Liver (tissue), 9 donors: Measurements from ENCODE around the gene C1QA. TPM values are rescaled to one million over a fixed set of nuclear protein-coding genes. Genes with fewer than 3 reads are reported as not detected.
"Not testable (repeated sequence)": the region's sequence is repeated elsewhere in the genome, so short reads cannot be mapped to it uniquely, and the experiment has no call there.

Source experiments
- DNase-seq: peaks from one replicate; pipeline ENCODE4 v3.0.0-alpha.2; 2017; ENCODE audit warnings: low spot score
- H3K27ac ChIP-seq, 2 donors: one replicate each; pipeline ENCODE4 v1.7.0; 2013; ENCODE audit warnings: inconsistent platforms in 2 of 2, low read length in 2 of 2, control low read depth in 1 of 2, low read depth in 1 of 2, mild to moderate bottlenecking in 1 of 2
- H3K27me3 ChIP-seq, 4 donors: one replicate each; pipeline versions ENCODE4 v1.6.1 to v1.7.0; 2013; ENCODE audit warnings: low read length in 3 of 4, inconsistent platforms in 1 of 4, mild to moderate bottlenecking in 1 of 4, moderate library complexity in 1 of 4; ENCODE audit not compliant: control insufficient read depth in 4 of 4, insufficient read depth in 4 of 4
- H3K36me3 ChIP-seq, 4 donors: one replicate each; pipeline versions ENCODE4 v1.6.1 to v1.7.0; 2013; ENCODE audit warnings: low read length in 3 of 4, mild to moderate bottlenecking in 3 of 4, low read depth in 1 of 4, moderate library complexity in 1 of 4; ENCODE audit not compliant: control insufficient read depth in 4 of 4, insufficient read depth in 3 of 4
- H3K4me1 ChIP-seq, 4 donors: one replicate each; pipeline versions ENCODE4 v1.6.1 to v1.7.0; 2013; ENCODE audit warnings: low read length in 3 of 4, mild to moderate bottlenecking in 3 of 4, moderate library complexity in 1 of 4; ENCODE audit not compliant: control insufficient read depth in 4 of 4, insufficient read depth in 4 of 4
- H3K4me3 ChIP-seq, 3 donors: one replicate each; pipeline versions ENCODE4 v1.6.1 to v1.7.0; 2013; ENCODE audit warnings: low read length in 3 of 3, control low read depth in 1 of 3, low read depth in 1 of 3, mild to moderate bottlenecking in 1 of 3
- H3K9ac ChIP-seq, 2 donors: one replicate each; pipeline ENCODE4 v1.7.0; 2013; ENCODE audit warnings: low read length in 2 of 2, mild to moderate bottlenecking in 2 of 2, moderate library complexity in 2 of 2, control low read depth in 1 of 2, low read depth in 1 of 2
- H3K9me3 ChIP-seq, 4 donors: one replicate each; pipeline versions ENCODE4 v1.6.1 to v1.7.0; 2013; ENCODE audit warnings: low read length in 3 of 4; ENCODE audit not compliant: control insufficient read depth in 4 of 4
- CTCF ChIP-seq: fragments of 150-350 bp; IDR thresholded peaks from 2 replicates; pipeline ENCODE4 v1.5.1; 2017; ENCODE audit warnings: improper control_type of control experiment, low read depth, low read length; ENCODE audit not compliant: missing input control
- EGR1 ChIP-seq, 2 donors: IDR thresholded peaks; 2 replicates each; pipeline ENCODE4 v1.6.1; 2016 to 2018; ENCODE audit warnings: antibody characterized with exemption in 2 of 2, low read depth in 2 of 2
- FOXA1 ChIP-seq: IDR thresholded peaks from 2 replicates; pipeline ENCODE4 v1.6.1; 2016; ENCODE audit warnings: antibody characterized with exemption
- FOXA2 ChIP-seq: IDR thresholded peaks from 2 replicates; pipeline ENCODE4 v1.6.1; 2016; ENCODE audit warnings: antibody characterized with exemption
- GABPA ChIP-seq, 2 donors: IDR thresholded peaks in 1 of 2; conservative IDR thresholded peaks in 1 of 2; 2 replicates each; pipeline ENCODE4 v1.6.1; 2016; ENCODE audit warnings: antibody characterized with exemption in 2 of 2, mild to moderate bottlenecking in 1 of 2, moderate library complexity in 1 of 2
- HNF4A ChIP-seq, 2 donors: conservative IDR thresholded peaks; 2 replicates each; pipeline ENCODE4 v1.6.1; 2016; ENCODE audit warnings: antibody characterized with exemption in 2 of 2, mild to moderate bottlenecking in 2 of 2
- HNF4G ChIP-seq: IDR thresholded peaks from 2 replicates; pipeline ENCODE4 v1.6.1; 2016; ENCODE audit warnings: antibody characterized with exemption
- JUND ChIP-seq, 2 donors: IDR thresholded peaks; 2 replicates each; pipeline ENCODE4 v1.6.1; 2016; ENCODE audit warnings: antibody characterized with exemption in 2 of 2
- NR2F2 ChIP-seq: IDR thresholded peaks from 2 replicates; pipeline ENCODE4 v1.6.1; 2016; ENCODE audit warnings: antibody characterized with exemption
- RAD21 ChIP-seq, 2 donors: IDR thresholded peaks; 2 replicates each; pipeline ENCODE4 v1.6.1; 2016; ENCODE audit warnings: antibody characterized with exemption in 2 of 2, mild to moderate bottlenecking in 2 of 2
- REST ChIP-seq: IDR thresholded peaks from 2 replicates; pipeline ENCODE4 v1.6.1; 2016; ENCODE audit warnings: antibody characterized with exemption, mild to moderate bottlenecking
- RXRA ChIP-seq, 2 donors: IDR thresholded peaks; 2 replicates each; pipeline ENCODE4 v1.6.1; 2017 to 2018; ENCODE audit warnings: antibody characterized with exemption in 2 of 2, mild to moderate bottlenecking in 1 of 2
- SP1 ChIP-seq: IDR thresholded peaks from 2 replicates; pipeline ENCODE4 v1.6.1; 2018; ENCODE audit warnings: antibody characterized with exemption, mild to moderate bottlenecking
- TAF1 ChIP-seq: conservative IDR thresholded peaks from 2 replicates; pipeline ENCODE4 v1.6.1; 2016; ENCODE audit warnings: antibody characterized with exemption, mild to moderate bottlenecking
- YY1 ChIP-seq: IDR thresholded peaks from 2 replicates; pipeline ENCODE4 v1.6.1; 2016; ENCODE audit warnings: antibody characterized with exemption, mild to moderate bottlenecking
- WGBS: extraction: QIAGEN DNeasy Blood & Tissue Kit; methylation state at CpG from one replicate; pipeline ENCODE4 v1.1.7; 2013; 5-methylcytosine and 5-hydroxymethylcytosine counted together
- polyA plus RNA-seq, 2 donors: library from polyadenylated mRNA; stranded (reverse) in 1 of 2; unstranded in 1 of 2; fragments of 200-250 nt in 1 of 2; fragments of >200 nt in 1 of 2; fragmentation: Nextera tagmentation in 1 of 2; extraction: Ambion mirVana in 1 of 2; gene quantifications; one replicate each; pipeline versions ENCODE4 v1.2.1 to v1.2.3, GENCODE V29; 2013 to 2015
- total RNA-seq, 2 donors: library from RNA; depleted of rRNA; stranded (reverse); fragments of >200 nt; gene quantifications; one replicate each; pipeline ENCODE4 v1.2.3, GENCODE V29; 2014
- TF ChIP-seq, protein P1 (sequence below): IDR thresholded peaks from 2 replicates; pipeline ENCODE4 v1.6.1; 2016; ENCODE audit warnings: antibody characterized with exemption
- TF ChIP-seq, protein P2 (sequence below): IDR thresholded peaks from 2 replicates; pipeline ENCODE4 v1.6.1; 2016; ENCODE audit warnings: antibody characterized with exemption
- donor health status: healthy.
- donor health status: healthy.
- donor health status: healthy.
- donor health status: healthy.
- donor health status: healthy.

The C1QA gene
- total and polyA plus RNA-seq, 4 donors, result 73.0 to 243 (median 94.6) TPM

DNA sequence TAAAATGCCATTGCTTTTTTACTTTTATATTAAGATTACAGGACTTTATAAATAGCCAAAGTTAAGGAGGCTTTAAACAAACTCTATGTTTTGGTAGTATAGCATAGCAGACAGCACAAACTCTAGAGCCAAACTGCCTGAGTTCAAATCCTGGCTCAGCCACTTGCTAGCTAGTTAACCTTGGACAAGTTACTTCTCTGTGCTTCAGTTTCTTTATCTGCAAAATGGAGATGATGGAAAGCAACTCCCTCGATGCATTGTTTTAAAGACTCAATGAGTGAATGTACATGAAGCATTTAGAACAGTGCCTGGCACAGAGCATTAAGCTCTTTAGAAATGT is 38.0 kb downstream of the C1QA start:
- Histone ChIP-seq H3K9ac (no peak overlapping the region), H3K4me3 (no peak overlapping the region), H3K27me3 (peaks cover 0 to 6% (median 3%) of the 10 kb centered on the region in 4 donors), H3K9me3 (no peaks in the 10 kb centered on the region), H3K27ac (no peak overlapping the region), H3K36me3 (no peaks in the 10 kb centered on the region), H3K4me1 (no peaks in the 10 kb centered on the region)
- TF ChIP-seq FOXA2 (no peak), HNF4A (conservative IDR thresholded peaks at IDR 0.05) (no peak), YY1 (no peak), JUND (IDR thresholded peaks at IDR 0.05) (no peak), NR2F2 (no peak), FOXA1 (no peak), RXRA (IDR thresholded peaks at IDR 0.05) (no peak), HNF4G (no peak), SP1 (no peak), EGR1 (IDR thresholded peaks at IDR 0.05; ENCODE audit: low read depth in 2 of 2) (no peak), CTCF (no peak), TAF1 (no peak)
- TF ChIP-seq, protein P1, sequence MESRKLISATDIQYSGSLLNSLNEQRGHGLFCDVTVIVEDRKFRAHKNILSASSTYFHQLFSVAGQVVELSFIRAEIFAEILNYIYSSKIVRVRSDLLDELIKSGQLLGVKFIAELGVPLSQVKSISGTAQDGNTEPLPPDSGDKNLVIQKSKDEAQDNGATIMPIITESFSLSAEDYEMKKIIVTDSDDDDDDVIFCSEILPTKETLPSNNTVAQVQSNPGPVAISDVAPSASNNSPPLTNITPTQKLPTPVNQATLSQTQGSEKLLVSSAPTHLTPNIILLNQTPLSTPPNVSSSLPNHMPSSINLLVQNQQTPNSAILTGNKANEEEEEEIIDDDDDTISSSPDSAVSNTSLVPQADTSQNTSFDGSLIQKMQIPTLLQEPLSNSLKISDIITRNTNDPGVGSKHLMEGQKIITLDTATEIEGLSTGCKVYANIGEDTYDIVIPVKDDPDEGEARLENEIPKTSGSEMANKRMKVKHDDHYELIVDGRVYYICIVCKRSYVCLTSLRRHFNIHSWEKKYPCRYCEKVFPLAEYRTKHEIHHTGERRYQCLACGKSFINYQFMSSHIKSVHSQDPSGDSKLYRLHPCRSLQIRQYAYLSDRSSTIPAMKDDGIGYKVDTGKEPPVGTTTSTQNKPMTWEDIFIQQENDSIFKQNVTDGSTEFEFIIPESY, result no peak
- TF ChIP-seq, protein P2, sequence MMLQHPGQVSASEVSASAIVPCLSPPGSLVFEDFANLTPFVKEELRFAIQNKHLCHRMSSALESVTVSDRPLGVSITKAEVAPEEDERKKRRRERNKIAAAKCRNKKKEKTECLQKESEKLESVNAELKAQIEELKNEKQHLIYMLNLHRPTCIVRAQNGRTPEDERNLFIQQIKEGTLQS, result no peak
- no peak for DNase-seq
- WGBS, result 21% methylated on average over 1 of the region's 1 CpG

- not testable (repeated sequence) for H3K36me3 ChIP-seq, H3K9me3 ChIP-seq, H3K4me1 ChIP-seq, DNase-seq, H3K27ac ChIP-seq, H3K4me3 ChIP-seq, H3K27me3 ChIP-seq, H3K9ac ChIP-seq
- 88% methylated on average over 15 of the region's 15 CpGs for WGBS
Observed at GRCh38 chr1:22676151-22676550, 39.7 kb downstream of the C1QA start.

DNA sequence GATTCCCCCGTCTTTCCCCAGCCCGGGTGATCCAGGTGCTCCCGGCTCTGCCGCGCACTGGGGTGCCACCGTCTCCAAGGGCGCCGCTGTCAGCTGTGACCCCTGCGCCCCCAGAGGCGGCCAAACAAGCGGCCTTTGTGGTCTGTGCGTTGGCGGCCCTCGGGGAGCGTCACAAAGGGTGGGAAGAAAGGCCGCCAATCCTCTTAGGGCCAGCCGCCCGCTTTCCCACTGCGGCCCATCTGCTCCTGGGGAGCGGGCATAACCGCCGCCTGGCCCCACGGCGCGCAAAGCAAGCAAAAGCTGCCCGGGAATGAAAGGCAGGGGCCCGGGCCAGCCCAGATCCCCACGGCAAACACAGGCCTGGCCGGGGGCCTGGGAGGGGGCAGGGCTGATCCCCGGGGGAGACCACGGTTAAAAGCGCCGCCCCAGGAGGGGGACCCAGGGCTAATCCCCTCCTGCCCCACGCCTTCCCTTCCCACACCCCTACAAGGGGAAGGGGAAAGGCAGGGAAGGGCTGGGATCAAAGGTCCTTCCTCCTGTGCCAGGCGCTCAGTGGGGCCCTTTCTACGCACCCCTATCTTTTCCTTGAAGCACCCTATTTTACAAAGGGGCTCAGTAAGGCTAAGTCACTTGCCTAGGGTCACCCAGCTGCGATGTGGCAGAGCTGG is 40.6 kb downstream of the C1QA start:
- Histone ChIP-seq H3K4me1 (no peaks in the 10 kb centered on the region), H3K27ac (no peak overlapping the region), H3K9me3 (no peaks in the 10 kb centered on the region), H3K36me3 (no peaks in the 10 kb centered on the region), H3K27me3 (peaks cover 0 to 5% (median 1%) of the 10 kb centered on the region in 4 donors), H3K9ac (no peak overlapping the region), H3K4me3 (no peak overlapping the region)
- no peak for DNase-seq
- WGBS, result 46% methylated on average over 37 of the region's 37 CpGs
- TF ChIP-seq EGR1 (IDR thresholded peaks at IDR 0.05; ENCODE audit: low read depth in 2 of 2) (no peak), REST (no peak), FOXA1 (no peak), CTCF (no peak), RAD21 (IDR thresholded peaks at IDR 0.05) (no peak), TAF1 (no peak), SP1 (no peak), NR2F2 (no peak), HNF4G (no peak), YY1 (no peak), JUND (IDR thresholded peaks at IDR 0.05) (no peak), HNF4A (conservative IDR thresholded peaks at IDR 0.05) (no peak), FOXA2 (no peak), GABPA (IDR thresholded peaks at IDR 0.05 in 1 of 2, conservative IDR thresholded peaks at IDR 0.05 in 1 of 2) (no peak)
